GM04503 (cell line): Measurements from ENCODE around the gene FAM81A.

Experiments
- DNase-seq: peaks from one replicate; pipeline ENCODE4 v3.0.0-alpha.2; 2012; ENCODE audit warnings: low read depth

Gene FAM81A

GRCh38 chr15:59541750-59542149, 103.8 kb downstream of the FAM81A start:
- no peak for DNase-seq

GRCh38 chr15:59543721-59544547, 105.9 kb downstream of the FAM81A start:
- DNase-seq: no peak

DNA sequence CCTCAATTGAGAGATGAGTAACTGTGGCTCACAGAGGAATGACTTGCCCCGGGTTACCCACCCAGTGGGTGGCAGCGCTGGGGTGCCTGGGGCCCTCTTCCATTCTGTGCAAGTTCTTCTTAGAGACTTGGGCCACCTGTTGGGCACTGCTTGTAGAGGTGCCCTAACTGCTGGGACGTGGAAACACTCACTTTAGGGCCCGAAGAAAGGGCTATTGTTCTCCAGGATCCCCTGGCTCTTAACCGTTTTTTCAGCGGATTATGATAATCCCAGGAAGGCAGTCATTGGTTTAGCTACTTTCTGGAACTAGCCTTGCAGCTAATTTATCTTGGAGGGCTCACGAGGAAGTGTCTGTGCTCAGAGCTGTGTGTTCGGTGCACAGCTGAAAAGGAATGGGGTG, 107.6 kb downstream of the FAM81A start:
- no peak for DNase-seq

GRCh38 chr15:59548501-59549226, 110.7 kb downstream of the FAM81A start:
- no peak for DNase-seq

DNA sequence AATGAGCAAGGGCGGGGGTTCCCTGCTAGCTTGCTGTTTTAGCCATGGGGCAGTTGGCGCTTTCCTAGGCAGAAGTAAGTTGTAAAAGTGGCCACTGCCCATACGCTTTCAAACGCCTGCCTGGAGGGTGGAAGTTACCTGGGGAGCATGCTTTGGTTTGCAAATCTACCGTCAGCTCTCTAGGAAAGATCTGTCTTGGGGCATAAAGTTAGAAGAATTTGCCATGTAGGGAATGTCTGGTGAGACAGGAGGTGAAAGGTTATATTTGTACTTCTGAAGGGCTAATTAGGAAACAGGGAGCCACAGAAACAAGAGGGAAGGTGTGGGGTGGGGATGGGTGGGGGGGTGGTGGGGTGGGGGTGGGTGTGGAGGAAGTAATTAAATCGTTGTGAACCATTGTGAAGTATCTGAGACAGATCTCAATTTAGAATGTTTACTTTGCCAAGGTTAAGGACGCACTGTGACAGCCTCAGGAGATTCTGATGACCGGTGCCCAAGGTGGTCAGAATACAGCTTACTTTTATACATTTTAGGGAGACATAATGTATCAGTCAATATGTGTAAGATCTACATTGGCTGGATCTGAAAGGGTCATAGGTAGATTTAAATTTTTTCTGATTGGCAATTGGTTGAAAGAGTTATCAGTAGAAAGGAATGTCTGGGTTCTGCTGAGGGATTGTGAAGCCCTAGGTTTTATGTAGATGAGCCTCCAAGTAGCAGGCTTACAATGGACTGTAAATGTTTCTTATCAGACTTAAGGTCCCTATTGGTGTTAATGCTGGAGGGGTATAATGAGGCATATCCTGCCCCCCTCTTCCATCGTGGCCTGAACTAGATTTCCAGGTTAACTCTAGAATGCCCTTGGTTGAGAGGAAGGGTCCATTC, 111.6 kb downstream of the FAM81A start:
- DNase-seq: no peak

DNA sequence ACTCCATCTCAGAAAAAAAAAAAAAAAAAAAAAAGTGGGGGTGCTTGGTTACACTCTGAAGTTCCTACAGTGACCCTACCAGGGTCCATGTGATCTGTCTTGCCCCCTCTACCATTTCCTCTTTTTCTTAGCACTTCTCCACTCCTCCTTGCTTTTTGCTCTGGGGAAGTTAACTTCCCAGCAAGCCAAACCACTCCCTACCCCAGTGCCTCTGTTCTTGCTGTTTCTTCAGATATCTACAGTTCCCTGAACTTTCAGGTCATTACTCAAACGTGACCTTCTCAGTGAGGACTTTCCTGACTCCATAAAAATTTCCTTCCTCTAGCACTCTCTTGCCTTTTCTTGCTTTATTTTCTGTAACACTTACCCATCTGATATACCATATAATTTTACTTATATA, 112.5 kb downstream of the FAM81A start:
- DNase-seq: no peak

GRCh38 chr15:59550956-59551355, 113.0 kb downstream of the FAM81A start:
- DNase-seq: no peak

DNA sequence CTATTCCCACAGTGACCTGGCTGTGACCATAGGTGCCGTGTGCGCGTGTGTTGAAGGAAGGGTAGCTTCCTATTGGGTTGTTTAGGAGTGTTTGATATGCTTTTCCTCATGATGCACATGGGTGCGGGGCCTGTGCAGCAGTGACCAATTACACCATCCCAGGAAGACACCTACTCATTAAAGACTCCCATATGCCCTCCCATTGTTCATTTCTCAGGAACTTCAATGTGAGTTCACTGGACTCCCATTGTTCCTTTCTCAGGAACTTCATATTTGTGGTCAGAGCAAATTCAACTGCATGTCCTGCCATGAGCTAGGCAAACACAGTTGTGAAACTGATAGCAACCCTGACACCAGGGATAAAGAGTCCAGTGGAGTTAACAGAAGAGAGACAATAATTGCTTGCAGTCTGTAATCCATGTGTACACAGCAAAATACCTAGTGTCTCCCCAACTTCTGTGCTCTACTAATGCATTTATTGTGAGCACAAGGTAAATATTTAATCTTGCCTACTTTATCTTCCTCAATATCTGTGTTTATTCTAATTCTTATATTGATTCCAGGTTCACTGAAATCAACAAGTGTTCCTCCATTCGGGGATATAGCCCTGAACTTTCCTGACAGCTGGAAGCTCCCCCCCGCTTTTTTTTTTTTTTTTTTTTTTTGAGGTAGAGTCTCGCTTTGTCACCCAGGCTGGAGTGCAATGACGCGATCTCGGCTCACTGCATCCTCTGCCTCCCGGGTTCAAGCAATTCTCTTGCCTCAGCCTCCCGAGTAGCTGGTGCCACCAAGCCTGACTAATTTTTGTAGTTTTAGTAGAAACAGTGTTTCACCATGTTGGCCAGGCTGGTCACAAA, 116.1 kb downstream of the FAM81A start:
- peak; percentile 60 for DNase-seq

- no peak for DNase-seq
These were observed 117.7 kb downstream of the FAM81A start for GRCh38 chr15:59555696-59556095.

DNA sequence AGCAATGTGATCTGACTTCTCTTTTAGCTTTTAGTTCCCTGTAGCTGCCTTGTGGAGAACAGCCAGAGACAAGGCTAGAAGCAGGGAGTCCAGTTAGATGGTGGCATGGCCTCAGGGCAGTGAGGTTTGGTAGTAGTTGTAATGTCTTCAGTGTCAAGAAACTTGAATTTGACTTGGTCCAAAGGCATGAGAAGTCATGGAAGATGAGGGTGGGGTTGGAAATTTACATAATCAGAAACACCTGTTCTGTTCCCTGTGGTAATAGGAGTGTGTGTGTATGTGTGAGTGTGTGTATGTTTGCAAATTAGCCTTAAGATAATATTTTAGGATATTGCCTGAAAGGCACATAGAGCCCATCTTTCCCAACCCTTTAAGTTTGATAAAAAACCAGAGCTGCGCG, 118.4 kb downstream of the FAM81A start:
- no peak for DNase-seq

DNA sequence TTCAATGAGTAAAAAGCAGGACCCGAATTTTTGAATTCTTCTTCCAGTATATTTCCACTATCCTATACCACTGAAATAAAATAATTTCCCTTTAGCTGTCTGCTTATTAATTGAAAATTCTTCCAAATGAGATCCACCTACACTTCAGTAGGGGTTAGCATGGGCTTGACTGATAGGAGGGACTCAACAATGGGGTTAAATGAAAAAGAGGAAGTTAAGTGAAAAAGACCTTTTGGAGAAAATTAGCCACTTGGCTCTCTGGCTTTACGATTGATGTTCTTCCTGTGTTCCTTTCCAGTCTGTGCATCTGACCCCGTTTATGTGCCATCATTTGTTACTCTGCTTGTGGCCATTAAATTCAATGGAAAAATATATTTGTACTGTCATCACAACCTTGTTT, 119.6 kb downstream of the FAM81A start:
- no peak for DNase-seq

GRCh38 chr15:59558851-59559250, 120.9 kb downstream of the FAM81A start:
- DNase-seq: no peak

DNA sequence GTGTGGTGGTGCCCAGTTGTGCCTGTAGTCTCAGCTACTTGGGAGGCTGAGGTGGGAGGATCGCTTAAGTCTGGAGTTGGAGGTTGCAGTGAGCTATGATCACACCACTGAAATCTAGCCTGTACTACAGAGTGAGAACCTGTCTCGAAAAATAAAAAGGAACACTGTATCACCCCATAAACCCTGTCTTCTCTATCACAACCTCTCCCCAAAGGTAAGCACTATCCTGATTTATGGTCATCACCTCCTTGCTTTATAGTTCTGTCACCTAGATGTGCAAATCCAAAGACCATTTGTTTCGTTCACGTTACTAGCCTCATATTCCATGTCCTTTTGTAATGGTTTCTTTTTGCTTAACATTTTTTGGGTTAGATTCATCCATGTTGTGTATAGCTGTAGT, 123.6 kb downstream of the FAM81A start:
- DNase-seq: no peak

- no peak for DNase-seq
These were observed 124.6 kb downstream of the FAM81A start for GRCh38 chr15:59562448-59563186.

DNA sequence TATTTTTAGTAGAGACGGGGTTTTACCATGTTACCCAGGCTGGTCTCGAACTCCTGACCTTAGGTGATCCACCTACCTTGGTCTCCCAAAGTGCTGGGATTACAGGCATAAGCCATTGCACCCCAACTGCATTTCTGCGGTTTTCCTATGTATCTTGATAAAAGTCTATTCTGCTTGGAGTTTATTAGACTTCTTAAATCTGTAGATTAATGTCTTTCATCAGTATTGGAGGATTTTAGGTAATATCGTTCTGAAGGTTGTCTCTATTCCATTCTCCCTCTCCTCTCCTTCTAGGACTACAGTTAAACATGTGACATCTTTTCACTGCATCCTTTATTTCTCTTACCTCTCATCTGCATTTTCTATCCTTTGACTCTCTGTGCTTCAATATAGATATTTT, 127.3 kb downstream of the FAM81A start:
- DNase-seq: no peak

DNA sequence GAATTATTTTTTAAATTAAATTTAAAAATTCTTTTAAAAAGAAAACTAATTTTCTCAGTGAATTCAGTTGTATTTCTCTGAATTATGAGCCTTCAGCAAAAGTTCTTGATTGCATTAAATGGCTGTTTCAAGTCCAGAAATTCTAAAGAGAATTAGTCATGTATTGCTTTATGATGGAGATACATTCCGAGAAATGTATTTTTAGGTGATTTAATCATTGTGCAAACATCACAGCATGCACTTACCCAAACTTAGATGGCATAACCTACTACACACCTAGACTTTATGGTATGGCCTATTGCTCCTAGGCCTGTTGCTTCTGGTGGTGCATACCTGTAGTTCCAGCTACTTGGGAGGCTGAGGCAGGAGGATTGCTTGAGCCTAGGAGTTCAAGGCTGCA, 129.3 kb downstream of the FAM81A start:
- no peak for DNase-seq

DNA sequence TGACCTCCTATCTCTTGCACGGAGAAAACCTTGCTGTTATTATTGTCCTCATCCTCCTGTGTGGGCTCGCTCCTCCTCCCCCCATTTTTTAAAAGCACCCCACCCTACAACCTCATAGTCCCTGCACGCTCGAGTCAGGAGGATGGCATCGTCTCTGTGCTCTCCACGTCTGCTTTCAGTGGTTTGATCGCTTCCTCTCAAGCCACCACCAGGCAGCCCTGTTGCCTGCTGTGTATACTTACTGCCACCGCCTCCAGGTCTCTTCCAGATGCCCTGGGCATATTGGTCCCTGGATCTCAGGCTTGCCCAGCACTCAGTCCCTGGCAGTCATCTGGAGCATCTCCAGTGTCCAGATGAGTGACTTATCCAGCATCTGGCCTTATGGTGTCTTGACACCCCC, 131.5 kb downstream of the FAM81A start:
- no peak for DNase-seq

DNA sequence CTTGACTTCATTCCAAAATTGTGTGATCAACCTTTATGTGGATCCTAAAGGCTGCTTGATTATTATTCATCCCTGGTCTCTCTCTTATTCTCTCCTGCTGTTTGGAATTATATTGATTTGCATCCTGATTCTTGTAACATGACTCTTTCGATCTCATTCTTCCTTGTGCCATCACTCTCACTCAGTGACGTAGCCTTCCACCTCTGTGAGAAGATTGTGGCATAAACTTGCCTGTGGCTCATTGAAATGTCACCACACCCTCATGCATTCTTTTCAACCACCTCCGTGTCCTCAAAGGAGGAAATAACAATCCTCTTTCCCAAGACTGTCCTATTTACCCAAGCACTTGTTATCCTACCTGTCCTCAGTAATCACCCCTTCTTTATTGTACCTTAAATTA, 132.3 kb downstream of the FAM81A start:
- DNase-seq: no peak

- no peak for DNase-seq
These were observed 133.6 kb downstream of the FAM81A start for GRCh38 chr15:59571606-59572005.
